ENCODE results near the gene TREML2.

TREML2 gene

DNA sequence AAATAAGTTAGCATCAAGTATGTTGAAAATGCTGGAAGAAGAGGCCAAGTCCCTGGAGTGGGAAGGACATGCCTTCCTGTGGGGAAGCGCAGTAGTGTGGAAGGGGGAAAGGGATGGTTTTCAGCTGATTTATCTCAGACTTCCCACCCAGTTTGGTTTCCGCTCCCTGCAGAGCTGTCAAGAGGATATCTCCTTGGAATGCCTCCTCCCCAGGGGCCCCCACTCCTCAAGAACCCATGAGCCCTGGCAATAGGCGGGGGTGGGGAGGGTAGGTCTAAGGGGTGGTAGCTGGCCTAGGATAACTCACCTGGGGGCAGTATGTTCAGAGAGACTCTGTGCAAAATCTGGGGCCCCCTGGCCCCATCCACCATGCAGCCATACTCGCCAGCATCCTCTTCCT, 47.5 kb downstream of the TREML2 start:
- DNase-seq (ENCODE audit: extremely low read depth in 1 of 2, low read depth in 1 of 2): no peak

DNA sequence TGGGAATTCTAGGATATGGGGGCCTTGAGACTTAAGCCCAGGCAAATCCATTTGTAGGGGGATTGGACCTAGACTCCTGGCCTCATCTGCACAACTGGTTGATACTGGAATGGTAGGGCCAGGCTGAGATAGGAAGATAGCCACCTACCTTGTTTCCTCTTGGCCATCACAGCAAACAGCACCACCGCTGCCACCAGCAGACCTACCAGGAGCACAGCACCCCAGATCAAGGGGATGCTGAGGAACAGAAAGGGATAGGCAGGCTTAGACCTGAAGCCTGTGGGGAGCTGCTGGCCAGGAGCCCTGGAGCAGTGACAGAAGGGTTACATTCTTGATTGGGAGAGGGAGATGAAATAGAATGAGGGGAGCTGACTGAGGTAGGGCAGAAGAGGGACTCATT, 50.3 kb downstream of the TREML2 start:
- no peak for DNase-seq (ENCODE audit: extremely low read depth in 1 of 2, low read depth in 1 of 2)

DNA sequence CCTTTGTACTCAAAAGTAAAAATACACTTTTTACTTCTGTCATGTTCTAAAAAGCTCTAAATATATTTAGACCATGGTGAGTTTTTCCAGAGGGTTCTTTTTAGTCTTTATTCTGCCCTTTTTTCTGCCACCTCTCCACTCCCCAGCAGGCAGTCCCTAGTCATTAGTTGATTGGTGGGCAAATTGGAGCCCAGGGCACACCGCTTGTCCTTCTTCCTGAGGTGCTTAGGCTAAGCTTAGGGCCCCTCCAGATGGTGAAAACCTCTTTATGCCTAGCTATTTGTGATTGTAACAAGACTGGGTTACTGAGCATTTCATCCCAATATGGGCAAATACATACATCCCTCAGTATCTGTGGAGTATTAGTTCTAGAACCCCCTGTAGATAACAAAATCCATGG, 53.0 kb downstream of the TREML2 start:
- DNase-seq (ENCODE audit: extremely low read depth in 1 of 2, low read depth in 1 of 2): no peak

All from stimulated activated CD8-positive, alpha-beta memory T cell treated with anti-CD3 and anti-CD28 coated beads, Interleukin-7, amount 100 ng/mL, for 48 hours (primary cell).